ENCODE results near the gene NUDT16.
"Not testable (repeated sequence)": the region's sequence is repeated elsewhere in the genome, so short reads cannot be mapped to it uniquely, and the experiment has no call there.

The NUDT16 gene

GRCh38 chr3:131381445-131382291 is at the start of gene NUDT16:
TSS of gene NUDT16 (plus strand) at chr3:131381774. CDS start at chr3:131381805, 31 bp downstream.
- DNase-seq (ENCODE audit: low read depth in 1 of 2, low spot score in 1 of 2): peak; percentile 92 to 93

GRCh38 chr3:131338948-131339640 is 42.5 kb upstream of the NUDT16 start:
- no peak for DNase-seq (ENCODE audit: low read depth in 1 of 2, low spot score in 1 of 2)

GRCh38 chr3:131341761-131342160 is 39.8 kb upstream of the NUDT16 start:
- DNase-seq (ENCODE audit: low read depth in 1 of 2, low spot score in 1 of 2): no peak

DNA sequence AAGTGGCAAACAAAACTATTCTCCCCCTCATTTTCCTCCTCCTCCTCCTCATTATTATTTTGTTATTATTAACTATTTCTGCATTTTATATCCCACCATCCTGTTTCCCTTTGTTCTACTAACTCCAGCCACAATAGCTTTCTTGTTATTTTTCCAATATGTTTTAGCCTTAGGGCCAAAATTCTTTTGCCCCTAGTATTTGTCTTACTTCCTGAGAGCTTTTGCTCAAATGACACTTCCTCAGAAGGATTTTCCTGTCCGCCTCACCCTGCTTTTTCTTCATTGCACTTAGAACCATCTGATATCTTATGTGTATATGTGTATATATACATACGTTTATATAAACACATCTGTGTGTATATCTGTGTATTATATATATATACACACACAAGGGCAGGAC is 32.7 kb upstream of the NUDT16 start:
- no peak for DNase-seq (ENCODE audit: low read depth in 1 of 2, low spot score in 1 of 2)

- DNase-seq (ENCODE audit: low read depth in 1 of 2, low spot score in 1 of 2): no peak
Observed at GRCh38 chr3:131349454-131349853, 32.1 kb upstream of the NUDT16 start.

- DNase-seq (ENCODE audit: low read depth in 1 of 2, low spot score in 1 of 2): no peak
Observed at GRCh38 chr3:131349946-131350347, 31.6 kb upstream of the NUDT16 start.

DNA sequence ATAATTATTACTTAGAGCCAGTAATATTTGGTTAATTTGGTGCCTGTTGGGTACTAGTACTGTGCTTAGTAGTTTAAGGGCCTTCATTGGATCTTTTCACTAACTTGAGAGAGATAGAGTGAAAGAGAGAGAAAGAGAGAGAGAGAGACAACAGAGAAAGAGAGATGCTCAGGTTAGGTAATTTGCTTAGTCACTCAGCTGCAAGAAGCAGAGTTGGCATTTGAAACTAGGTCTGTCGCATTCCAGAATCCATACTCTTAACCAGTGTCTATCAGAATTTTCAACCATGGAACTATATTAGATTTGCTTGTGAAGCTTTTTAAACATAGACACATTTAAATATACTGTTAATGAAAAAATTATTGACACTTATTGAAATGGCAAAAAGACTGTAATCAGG is 31.1 kb upstream of the NUDT16 start:
- DNase-seq (ENCODE audit: low read depth in 1 of 2, low spot score in 1 of 2): no peak

DNA sequence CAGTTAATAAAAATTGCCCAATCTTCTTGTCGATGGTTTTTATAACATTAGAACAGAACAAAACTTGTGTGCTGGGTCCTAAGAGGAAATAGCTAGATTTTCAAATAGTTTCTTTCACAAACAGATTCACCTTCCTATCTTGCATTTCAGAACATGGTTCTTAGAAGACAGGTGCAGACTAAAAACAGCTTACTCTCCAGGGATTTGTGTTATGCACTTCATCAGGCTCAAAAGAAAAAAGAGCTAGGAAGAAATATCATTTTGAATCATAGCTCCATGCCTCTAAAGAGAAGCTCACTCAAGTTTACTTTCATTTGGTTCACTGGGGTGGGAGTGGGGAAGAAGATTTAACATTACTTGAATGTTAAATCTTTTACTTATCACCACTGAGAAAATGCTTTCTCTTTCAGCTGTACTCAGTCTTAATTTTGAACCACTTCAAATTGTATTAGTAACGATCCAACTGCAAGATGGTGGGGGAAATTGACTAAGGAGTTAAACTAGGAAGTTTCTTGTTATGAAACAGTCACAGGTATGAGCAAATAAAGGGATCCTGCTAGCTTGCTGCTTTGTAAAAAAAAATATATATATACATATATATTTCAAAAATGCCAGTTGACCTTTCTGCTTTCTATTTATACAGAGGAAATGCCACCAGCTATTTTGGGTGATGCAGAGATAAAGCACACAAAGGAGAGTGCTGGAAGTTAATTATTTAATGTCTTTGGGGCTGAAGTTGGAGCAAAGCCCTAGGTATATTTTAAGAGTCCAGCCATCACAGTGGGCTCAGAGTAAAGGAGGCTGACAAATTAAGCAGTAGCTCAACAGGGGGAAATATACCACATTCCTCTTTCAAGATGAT is 28.3 kb upstream of the NUDT16 start:
- no peak for DNase-seq (ENCODE audit: low read depth in 1 of 2, low spot score in 1 of 2)

DNA sequence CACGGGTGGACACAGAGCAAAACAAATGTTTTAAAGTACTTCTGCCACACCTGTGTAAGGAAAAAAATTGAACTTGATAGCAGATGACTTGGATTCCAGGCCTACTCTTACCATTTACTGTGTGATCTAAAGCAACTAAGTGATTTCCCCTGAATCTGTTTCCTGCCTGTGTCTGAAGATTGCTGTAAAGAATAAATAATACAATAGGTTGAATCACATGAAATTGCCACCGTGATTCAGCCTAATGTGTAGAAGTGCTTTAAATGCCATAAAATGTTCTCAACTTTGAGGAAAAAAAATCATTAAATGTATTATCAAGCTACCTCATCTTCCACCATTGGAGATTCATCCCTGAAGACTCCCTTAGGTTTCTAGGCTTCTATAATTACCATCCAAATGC is 27.6 kb upstream of the NUDT16 start:
- DNase-seq (ENCODE audit: low read depth in 1 of 2, low spot score in 1 of 2): no peak

DNA sequence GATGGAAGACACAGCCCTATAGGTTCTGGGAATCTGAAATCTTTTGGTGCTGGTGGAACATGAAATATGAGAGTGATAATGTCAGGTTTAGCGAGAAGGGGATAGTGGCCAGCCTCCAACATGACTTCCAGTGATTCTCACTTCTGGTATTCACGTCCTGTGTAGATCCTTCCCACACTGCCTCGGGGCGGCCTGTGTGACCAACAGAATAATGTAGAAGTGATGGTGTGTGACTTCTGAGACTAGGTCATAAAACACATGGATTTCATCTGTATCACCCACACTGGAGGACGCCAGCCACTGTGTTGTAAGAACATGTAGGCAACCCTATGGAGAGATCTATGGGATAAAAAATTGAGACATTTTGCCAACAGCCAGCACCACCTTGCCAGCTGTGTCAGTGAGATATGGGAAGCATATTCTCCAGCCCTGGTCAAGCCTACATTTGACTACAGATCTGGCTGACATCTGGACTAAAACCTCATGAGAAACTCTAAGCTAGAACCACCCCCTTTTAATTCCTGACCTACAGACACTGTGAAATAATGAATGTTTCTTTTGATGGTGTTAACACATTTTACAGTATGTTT is 25.5 kb upstream of the NUDT16 start:
- DNase-seq (ENCODE audit: low read depth in 1 of 2, low spot score in 1 of 2): no peak

GRCh38 chr3:131357275-131357674 is 24.3 kb upstream of the NUDT16 start:
- DNase-seq (ENCODE audit: low read depth in 1 of 2, low spot score in 1 of 2): no peak

DNA sequence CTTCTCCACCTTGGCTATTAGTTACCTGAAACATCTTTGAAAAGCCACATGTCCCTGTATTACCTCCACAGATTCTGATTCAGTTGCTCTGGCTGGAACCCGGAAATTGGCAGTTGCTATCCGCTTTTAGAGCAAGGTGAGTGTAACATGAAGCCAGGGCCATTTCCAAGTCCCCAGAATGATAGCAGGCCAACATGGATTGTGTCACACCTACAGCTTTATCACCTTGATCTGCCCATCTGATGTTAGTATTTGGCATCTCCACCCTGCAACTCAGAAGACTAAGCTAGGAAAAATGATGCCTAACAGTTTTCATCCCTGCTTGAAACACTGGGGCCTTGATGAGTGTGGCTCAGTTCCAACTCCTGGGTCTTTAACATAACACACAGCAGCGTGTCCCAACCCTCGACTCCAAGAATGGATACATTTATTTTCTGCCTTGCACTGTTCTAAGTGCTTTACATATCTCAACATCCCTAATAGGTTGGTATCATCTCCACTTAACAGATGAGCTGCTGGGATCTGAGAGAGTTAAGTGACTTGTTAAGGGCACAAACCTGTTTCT is 21.3 kb upstream of the NUDT16 start:
- DNase-seq (ENCODE audit: low read depth in 1 of 2, low spot score in 1 of 2): no peak

GRCh38 chr3:131361066-131361463 is 20.5 kb upstream of the NUDT16 start:
- DNase-seq (ENCODE audit: low read depth in 1 of 2, low spot score in 1 of 2): not testable (repeated sequence)

GRCh38 chr3:131361464-131362421 is 19.8 kb upstream of the NUDT16 start:
- DNase-seq (ENCODE audit: low read depth in 1 of 2, low spot score in 1 of 2): no peak

- DNase-seq (ENCODE audit: low read depth in 1 of 2, low spot score in 1 of 2): no peak
Observed at GRCh38 chr3:131363275-131363674, 18.3 kb upstream of the NUDT16 start.

GRCh38 chr3:131370935-131371687 is 10.5 kb upstream of the NUDT16 start:
- DNase-seq (ENCODE audit: low read depth in 1 of 2, low spot score in 1 of 2): no peak

GRCh38 chr3:131371688-131372066 is 9.9 kb upstream of the NUDT16 start:
- no peak for DNase-seq (ENCODE audit: low read depth in 1 of 2, low spot score in 1 of 2)

DNA sequence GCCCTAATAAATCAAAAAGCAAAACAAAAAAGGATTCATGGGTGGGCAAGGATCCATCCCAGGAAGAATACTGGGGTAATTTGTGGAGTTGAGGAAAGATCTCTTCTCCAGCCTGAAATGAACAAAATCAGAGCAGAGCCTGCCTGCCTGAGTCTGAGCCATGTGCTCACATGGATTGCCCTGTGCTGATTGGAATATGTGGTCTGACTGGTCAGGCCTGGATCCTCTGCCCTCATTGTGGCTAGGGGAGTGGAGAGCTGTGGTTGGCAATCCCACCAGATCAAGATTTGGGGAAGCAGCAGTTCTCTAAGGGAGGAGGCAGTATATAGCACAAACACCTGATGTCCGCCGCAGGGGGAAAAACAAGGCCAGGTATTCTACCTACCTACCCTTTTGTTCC is 6.8 kb upstream of the NUDT16 start:
- DNase-seq (ENCODE audit: low read depth in 1 of 2, low spot score in 1 of 2): no peak

DNA sequence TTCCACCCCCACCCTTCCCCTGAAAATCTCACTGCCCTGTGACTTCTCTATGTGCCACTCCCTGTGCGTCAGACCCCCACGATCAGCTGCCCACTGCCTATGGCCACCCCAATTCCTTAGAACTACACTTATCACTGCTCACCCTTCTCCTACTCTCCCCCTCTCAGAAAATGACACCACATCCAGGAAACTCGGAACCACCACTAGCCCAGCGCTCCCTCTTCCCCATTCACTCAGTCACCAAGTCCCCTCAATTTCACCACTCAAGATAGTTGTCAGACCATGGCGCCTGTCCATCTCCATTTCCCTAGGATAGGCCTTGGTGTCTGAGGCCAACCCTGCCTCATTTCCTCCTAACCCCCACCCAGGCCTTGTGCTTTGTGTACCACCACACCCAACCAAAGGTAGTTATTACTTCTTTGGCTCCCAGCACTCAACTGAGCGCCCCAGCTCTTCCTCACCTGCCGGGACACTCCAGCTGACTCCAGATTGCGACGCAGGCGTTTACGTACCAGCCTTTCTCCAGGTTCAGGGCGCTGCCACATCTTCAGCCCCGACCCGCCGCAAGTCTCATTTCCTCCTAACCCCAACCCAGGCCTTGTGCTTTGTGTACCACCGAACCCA is 641 bp upstream of the NUDT16 start:
- DNase-seq (ENCODE audit: low read depth in 1 of 2, low spot score in 1 of 2): not testable (repeated sequence)

All from activated T-helper 1 cell treated with anti-CD3 and anti-CD28 coated beads, Interleukin-2, amount 50 U/mL, for 16 hours (primary cell).